Ovary (tissue), 9 donors: ENCODE data around the gene KIF3B. TPM values are rescaled to one million over a fixed set of nuclear protein-coding genes. Genes with fewer than 3 reads are reported as not detected.
"Not testable (repeated sequence)": the region's sequence is repeated elsewhere in the genome, so short reads cannot be mapped to it uniquely, and the experiment has no call there.

Source experiments
- DNase-seq, 5 donors: peaks; one replicate each; pipeline ENCODE4 v3.0.0-alpha.2; 2019 to 2020
- H3K27ac ChIP-seq, 2 donors: fragments of 200-600 bp; one replicate each; pipeline versions ENCODE4 v1.5.1 to v1.8.0; 2019 to 2022
- H3K27me3 ChIP-seq: fragments of 200-600 bp; one replicate; pipeline ENCODE4 v1.8.0; 2022
- H3K36me3 ChIP-seq: fragments of 200-600 bp; sonication (generic); one replicate; pipeline ENCODE4 v1.5.1; 2019
- H3K4me1 ChIP-seq: one replicate; pipeline ENCODE4 v1.8.1; 2013; ENCODE audit warnings: mild to moderate bottlenecking, moderate library complexity; ENCODE audit not compliant: insufficient read depth
- H3K4me3 ChIP-seq: fragments of 200-600 bp; sonication (generic); one replicate; pipeline ENCODE4 v1.5.1; 2017
- H3K9me3 ChIP-seq, 2 donors: fragments of 200-600 bp in 1 of 2; sonication (generic) in 1 of 2; one replicate each; pipeline versions ENCODE4 v1.5.1 to v1.8.1; 2013 to 2019; ENCODE audit warnings: mild to moderate bottlenecking in 1 of 2, moderate library complexity in 1 of 2
- CTCF ChIP-seq, 3 donors: fragments of 450-650 bp in 2 of 3; fragments of 200-600 bp in 1 of 3; IDR thresholded peaks; one replicate each; pipeline versions ENCODE4 v1.5.1 to v1.8.0; 2016 to 2022; ENCODE audit warnings: antibody characterized with exemption in 3 of 3, mild to moderate bottlenecking in 1 of 3
- EP300 ChIP-seq: sonication (generic); formaldehyde crosslinking; IDR thresholded peaks from one replicate; pipeline ENCODE4 v1.6.1; 2017; ENCODE audit warnings: antibody characterized with exemption
- POLR2A ChIP-seq: fragments of 450-650 bp; IDR thresholded peaks from one replicate; pipeline ENCODE4 v1.6.1; 2017; ENCODE audit warnings: antibody characterized with exemption, mild to moderate bottlenecking, moderate library complexity
- WGBS, 3 donors: extraction: QIAGEN DNeasy Blood & Tissue Kit in 1 of 3; methylation state at CpG; one replicate each; pipeline versions ENCODE4 v1.1.5 to v1.1.7; 2013 to 2017; 5-methylcytosine and 5-hydroxymethylcytosine counted together
- intact Hi-C, 4 donors: fragments of 100-400 bp; cut with DNase I; formaldehyde crosslinking; loops; one replicate each; pipeline versions ENCODE4 v1.11.0 to v1.15.1; 2022 to 2023
- microRNA counts: library from miRNA; unstranded; fragments of <30 nt; microRNA quantifications from one replicate; lab custom pipeline; 2016
- polyA plus RNA-seq, 2 donors: library from polyadenylated mRNA; stranded (reverse); fragments of 200-250 nt in 1 of 2; fragments of 350-450 nt in 1 of 2; fragmentation: Illumina TruSeq in 1 of 2; extraction: RNeasy Lipid Tissue Mini Kit (QIAGEN cat#74804) in 1 of 2; gene quantifications; one replicate each; pipeline ENCODE4 v1.2.3, GENCODE V29; 2013 to 2014
- total RNA-seq, 7 donors: library from RNA; depleted of rRNA in 2 of 7; stranded (reverse); fragments of >200 nt in 2 of 7; fragmentation: NEBNext Ultra II Directional in 3 of 7; extraction: Animal tissue kit (Norgen Biotek cat#: 25700) in 3 of 7; gene quantifications; one replicate each; pipeline versions ENCODE4 v1.1.0 to v1.2.4, GENCODE V29; 2016 to 2023
- donor health status: DM: no; HTN: no; CAD: no; lungs with moderate emphysema.
- donor health status: DM: no; HTN: no; CAD: no.
- donor health status: Bipolar disorder and iron deficiency.
- donor health status: DM: yes; HTN: yes; CAD: no.
- donor health status: DM: no; HTN: no; CAD: no.
- donor health status: DM: yes; HTN: yes; CAD: no.

Gene KIF3B
- total and polyA plus RNA-seq, 9 donors = 10.6 to 29.8 (median 23.7) TPM

GRCh38 chr20:32382102-32382950 lies 104.9 kb downstream of the KIF3B start:
- Histone ChIP-seq H3K27me3 (no peaks in the 10 kb centered on the region), H3K4me3 (no peak overlapping the region), H3K4me1 (peaks cover 1% of the 10 kb centered on the region), H3K27ac (no peak overlapping the region), H3K36me3 (no peaks in the 10 kb centered on the region), H3K9me3 (no peaks in the 10 kb centered on the region)
- intact Hi-C loops = no loop called here
- TF ChIP-seq CTCF (IDR thresholded peaks at IDR 0.05) = no peak
- TF ChIP-seq POLR2A = no peak
- TF ChIP-seq EP300 = no peak
- no peak for DNase-seq
- WGBS, 3 donors = 85 to 89% (median 86%) methylated on average over 11 of the region's 11 CpGs

- H3K27me3 ChIP-seq, H3K9me3 ChIP-seq, H3K27ac ChIP-seq, H3K4me1 ChIP-seq, intact Hi-C loops, H3K36me3 ChIP-seq, DNase-seq, H3K4me3 ChIP-seq: not testable (repeated sequence)
- WGBS, 3 donors = 87 to 92% (median 89%) methylated on average over 9 of the region's 9 CpGs
Measured at GRCh38 chr20:32383441-32383840, 106.0 kb downstream of the KIF3B start.

MicroRNAs within 50 kb of the gene (microRNA counts, 767-probe panel; counts per million panel counts)
- 530 counts per million, percentile 78 among the panel's probes with 10 or more counts for microRNA hsa-miR-1825 (lab: Ali Mortazavi, UCI)

Other genes starting within 250 kb of the KIF3B start
- gene HCK, start 225.4 kb upstream of the KIF3B start, total RNA-seq = 10 to 100 TPM in 1 of 7 donors, 1 to 10 TPM in 6; 1.7 to 11.4 (median 3.3) TPM
- 1 to 10 TPM; 3.4 to 8.9 TPM for gene HCK, start 225.4 kb upstream of the KIF3B start, polyA plus RNA-seq
- 10 to 100 TPM; 16.2 to 51.0 (median 37.2) TPM for gene TM9SF4, start 167.9 kb upstream of the KIF3B start, total RNA-seq
- gene TM9SF4, start 167.9 kb upstream of the KIF3B start, polyA plus RNA-seq = 10 to 100 TPM; 25.4 to 50.0 TPM
- gene PLAGL2, start 69.9 kb upstream of the KIF3B start, total RNA-seq = 10 to 100 TPM in 6 of 7 donors, 1 to 10 TPM in 1; 6.6 to 21.8 (median 15.9) TPM
- gene PLAGL2, start 69.9 kb upstream of the KIF3B start, polyA plus RNA-seq = 10 to 100 TPM in 1 of 2 donors, 1 to 10 TPM in 1; 5.4 to 11.4 TPM
- 10 to 100 TPM; 18.0 to 47.7 (median 32.3) TPM for gene POFUT1, start 69.8 kb upstream of the KIF3B start, total RNA-seq
- 10 to 100 TPM; 19.2 to 48.4 TPM for gene POFUT1, start 69.8 kb upstream of the KIF3B start, polyA plus RNA-seq
- 10 to 100 TPM; 52.6 to 85.1 (median 71.2) TPM for gene ASXL1, start 80.7 kb downstream of the KIF3B start, total RNA-seq
- gene ASXL1, start 80.7 kb downstream of the KIF3B start, polyA plus RNA-seq = 10 to 100 TPM; 31.6 to 49.7 TPM